Measurements from ENCODE around the gene CGN.
"Not testable (repeated sequence)": the region's sequence is repeated elsewhere in the genome, so short reads cannot be mapped to it uniquely, and the experiment has no call there.

The CGN gene

DNA sequence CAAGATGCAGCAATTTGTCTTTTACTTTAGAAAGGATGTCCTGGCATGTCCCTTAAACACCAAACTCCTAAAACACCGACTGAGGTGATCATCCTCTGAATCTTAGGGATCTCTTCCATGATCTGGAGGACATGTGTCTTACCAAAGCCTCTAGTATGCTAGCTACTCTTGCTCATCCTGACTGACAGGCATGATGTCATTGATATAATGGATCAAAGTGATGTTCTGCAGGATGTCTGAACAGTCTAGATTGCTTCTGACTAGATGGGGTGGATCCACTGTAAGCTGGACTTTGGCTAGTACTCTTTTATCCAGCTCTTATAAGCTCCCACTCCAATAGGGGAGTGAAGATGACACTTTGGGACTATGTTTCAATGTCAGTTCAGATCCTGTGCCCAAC is 11.3 kb upstream of the CGN start:
- DNase-seq (ENCODE audit: low spot score): no peak

DNA sequence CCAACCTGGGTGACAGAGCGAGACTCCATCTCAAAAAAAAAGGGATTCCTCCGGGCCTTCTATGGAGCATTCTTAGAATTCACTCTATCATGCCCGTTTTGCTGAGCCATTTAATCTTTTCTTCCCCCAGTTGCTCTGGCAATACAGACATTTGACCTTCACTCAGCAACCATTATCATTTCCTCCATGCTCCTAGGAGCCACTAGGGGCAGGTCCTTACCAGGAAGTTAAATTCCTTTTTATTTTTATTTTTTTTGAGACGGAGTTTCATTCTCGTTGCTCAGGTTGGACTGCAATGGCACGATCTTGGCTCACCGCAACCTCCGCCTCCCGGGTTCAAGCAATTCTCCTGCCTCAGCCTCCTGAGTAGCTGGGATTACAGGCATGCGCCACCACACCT is 9.7 kb upstream of the CGN start:
- no peak for DNase-seq (ENCODE audit: low spot score)

DNA sequence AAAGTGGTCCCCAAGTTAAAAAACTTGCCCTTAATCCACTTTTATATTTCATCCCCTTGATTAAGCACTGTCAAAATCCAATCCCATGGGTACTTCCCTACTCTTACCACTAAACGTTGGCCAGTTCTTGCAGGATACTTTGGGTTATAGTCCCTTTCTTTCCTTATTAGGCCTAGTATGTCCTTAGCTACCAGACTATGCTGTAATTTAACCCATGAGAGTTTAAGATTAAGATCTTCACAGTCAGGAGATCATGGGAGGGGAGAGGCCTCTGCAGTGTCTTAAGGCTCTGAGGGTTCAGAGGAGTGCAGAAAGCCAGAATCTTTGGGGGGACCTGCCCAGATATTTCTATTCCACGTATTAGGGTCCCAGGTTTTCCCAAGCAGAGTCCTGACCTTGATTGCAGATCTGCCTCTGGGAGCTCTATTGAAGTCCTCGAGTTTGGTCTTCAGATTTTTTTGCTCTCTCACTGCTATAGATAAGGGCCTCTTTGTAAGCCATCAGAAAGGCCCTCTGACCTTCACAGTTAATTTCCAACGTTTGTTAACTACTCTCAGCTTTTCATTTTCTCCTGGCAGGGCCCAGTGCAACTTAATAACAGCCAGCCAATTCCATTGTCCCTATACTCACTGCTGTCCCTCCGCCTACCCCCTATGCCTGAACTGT is 9.0 kb upstream of the CGN start:
- DNase-seq (ENCODE audit: low spot score): no peak

DNA sequence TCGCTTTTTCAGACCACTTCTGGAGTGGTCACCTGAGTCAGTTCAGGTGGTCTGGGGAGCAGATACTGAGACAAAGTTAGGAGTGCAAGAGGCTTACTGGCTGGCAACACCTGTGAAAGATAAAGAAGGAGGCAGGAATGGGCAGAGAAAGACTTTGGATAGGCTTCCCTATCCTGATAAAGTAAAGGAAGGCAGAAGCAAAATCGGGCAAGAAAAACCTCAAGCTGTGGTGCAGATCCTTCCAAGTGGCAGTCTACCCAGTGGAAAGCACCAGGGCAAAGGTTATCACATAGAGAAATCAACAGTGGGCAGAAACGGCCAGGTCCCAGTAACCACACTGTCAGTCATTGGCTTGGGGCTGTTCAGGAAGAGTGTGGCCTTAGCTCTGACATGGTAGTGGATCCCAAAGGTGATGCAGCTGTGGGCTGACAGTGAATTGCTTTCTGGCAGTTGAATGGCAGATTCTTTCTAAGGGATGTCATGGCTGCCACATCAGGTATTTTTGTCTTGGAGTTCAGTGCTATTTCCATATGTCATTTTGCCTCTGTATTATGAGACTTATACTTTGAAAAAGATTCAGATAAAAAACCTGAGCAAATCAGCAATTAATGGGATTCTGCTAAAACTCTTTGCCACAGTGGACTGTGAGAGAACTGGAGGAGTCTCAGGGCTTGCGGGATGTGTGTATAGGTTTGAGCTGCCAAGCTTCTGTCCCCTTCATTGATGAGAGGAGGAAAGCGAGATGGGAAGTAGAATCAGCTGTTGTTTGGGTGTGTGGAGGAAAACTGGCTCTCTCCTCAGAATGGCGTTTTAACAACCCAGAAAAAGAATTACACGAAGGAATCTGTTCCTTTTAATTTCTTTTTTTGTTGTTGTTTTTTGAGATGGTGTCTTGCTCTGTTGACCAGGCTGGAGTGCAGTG is 8.1 kb upstream of the CGN start:
- DNase-seq (ENCODE audit: low spot score): no peak

DNA sequence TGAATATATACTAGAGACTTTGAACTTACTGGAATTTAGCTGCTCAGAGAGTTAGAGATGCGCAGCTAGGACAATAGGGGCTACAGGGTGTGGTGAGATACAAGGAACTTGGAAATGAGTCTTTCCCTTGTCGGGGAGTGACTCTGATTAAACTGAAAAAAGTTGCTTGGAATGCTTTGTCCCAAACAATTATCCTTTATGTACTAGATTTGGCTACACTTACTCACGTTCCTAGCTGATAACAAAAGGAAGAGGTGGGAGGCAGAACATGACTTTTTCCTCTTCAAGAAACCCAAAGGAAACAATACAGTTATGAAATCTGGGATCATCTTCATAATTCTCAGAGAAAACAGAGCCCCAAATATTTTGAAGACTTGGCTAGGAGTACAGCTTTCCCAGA is 6.9 kb upstream of the CGN start:
- no peak for DNase-seq (ENCODE audit: low spot score)

DNA sequence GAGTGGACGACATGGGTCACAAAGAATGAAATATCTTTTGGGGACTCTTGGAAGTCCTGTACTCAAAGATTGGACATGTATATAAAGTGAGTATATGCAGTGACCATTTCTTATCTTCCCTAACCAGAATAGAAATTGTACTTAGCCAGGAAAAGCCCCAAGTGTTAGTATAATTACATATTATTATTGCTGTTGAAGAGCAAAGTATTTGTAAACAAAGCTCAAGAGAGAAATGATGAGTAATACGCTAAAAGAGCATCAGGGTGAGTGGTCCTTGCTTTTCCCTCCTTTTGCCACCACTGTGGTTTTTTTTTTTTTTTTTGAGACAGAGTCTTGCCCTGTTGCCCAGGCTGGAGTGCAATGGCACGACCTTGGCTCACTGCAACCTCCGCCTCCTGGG is 6.4 kb upstream of the CGN start:
- no peak for DNase-seq (ENCODE audit: low spot score)

DNA sequence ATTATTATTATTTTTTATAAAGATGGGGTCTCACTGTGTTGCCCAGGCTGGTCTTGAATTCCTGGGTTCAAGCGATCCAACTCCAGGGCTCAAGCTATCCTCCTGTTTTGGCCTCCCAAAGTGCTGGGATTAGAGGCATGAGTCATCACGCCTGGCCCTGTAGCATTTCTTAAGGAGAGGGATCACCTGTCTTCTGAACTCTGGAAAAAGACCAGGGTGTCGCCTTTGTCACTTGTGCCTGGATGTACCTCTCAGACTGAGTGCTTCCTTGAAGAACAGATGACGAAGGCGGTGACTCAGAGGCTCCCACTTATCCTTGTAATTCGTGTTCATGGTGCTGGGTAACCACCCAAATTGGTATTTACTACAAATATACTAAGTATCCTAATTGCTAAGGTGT is 2.4 kb upstream of the CGN start:
- DNase-seq (ENCODE audit: low spot score): no peak

DNA sequence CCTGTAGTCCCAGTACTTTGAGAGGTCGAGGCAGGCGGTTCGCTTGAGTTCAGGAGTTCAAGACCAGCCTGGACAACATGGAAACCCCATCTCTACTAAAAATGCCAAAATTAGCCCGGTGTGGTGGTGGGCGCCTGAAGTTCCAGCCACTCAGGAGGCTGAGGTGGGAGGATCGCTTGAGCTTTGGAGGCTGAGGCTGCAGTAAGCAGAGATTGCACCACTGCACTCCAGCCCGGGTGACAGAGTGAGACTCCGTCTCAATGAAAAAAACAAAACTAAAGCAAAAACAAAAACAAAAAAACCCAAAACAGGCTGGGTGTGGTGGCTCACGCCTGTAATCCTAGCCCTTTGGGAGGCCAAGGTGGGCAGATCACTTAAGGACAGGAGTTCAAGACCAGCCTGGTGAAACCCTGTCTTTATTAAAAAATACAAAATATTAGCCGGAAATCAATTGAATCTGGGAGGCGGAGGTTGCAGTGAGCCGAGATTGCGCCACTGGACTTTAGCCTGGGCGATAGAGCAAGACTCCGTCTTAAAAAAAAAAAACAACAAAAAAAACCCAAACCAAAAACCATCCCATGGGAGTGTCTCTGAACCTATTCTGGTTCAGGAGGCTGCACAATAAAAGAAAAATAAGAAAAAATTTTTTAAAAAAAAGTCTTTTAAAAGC is 1.7 kb upstream of the CGN start:
- DNase-seq (ENCODE audit: low spot score): no peak

DNA sequence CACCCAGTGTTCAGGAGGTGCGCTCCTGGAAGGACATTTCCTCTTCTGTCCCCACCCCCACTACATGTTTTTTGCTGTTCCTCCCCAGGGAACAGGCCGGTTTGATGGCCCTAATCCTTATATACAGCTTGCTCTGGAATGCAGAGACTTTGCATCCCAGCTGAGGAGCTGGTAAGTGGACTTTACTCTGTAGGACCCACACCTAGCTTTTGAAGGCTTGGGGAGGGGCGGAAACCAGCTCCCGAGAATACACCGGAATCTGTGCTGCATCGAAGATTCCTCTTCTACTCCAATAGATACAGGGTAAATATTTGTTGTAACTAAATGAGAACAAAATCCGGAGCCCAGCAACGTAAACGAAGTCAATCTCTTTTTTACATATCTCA is 1.2 kb upstream of the CGN start:
- no peak for DNase-seq (ENCODE audit: low spot score)

DNA sequence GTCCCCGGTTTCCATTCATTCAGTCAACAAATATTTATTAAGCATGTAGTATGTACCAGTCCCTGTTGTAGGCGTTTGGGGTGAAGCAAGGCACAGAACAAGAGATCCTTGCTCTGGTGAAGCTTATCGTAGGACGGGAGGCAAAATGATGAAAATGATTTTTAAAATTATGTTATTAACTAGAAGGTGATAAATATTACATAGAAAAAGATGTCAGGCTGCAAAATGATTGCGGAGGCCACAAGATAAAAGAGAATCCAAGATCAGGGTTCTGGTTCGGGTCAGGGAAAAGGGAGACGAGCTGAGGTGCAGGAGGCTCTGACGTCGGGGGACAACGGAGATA is 602 bp upstream of the CGN start:
- no peak for DNase-seq (ENCODE audit: low spot score)

DNA sequence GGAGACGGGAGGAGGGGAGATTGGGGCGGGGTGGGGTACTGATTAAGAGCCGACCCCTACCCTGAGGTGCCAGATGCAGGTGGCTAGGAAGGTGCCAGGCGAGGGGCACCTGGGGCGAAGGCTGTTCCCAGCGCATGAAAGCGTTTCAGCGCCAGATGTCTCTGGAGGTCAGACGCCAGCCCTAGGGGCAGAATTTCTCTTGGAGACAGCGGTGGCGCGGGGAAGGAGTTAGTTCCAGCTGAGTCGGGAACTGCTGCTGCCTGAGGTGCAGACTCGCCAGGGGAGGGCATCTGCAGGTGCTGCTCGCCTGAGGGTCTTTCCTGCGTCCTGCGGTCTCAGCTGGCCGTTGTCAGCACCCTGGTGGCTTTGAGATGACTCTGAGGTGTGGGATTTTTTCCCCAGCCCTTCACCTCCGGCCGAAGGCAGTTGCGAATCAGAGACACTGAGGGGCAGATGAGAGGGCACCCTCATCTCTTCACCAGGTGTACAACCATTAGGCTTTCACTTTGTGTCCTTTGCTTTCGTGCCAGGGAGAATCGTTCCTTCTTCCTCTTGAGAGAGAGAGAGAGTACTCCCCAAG is 539 bp downstream of the CGN start:
- no peak for DNase-seq (ENCODE audit: low spot score)

DNA sequence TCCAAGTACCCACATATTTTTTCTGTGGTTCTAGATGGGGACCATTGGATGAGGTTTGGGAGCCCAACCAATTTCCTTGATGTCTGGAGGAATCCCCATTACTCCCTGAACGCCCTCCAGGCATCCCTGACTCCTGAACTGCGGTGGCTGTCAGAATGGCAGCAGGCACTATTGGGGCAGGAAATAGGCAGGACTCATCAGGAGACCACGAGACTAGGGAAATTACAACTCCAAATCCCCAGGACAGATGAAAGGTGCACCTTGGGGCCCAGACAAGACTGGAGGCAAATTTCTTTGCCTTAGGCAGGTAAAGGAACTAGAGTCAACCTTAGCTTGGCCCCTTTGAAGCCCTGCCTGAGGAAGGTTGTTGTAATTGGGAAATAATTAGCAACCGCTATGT is 1.1 kb downstream of the CGN start:
- DNase-seq (ENCODE audit: low spot score): no peak

DNA sequence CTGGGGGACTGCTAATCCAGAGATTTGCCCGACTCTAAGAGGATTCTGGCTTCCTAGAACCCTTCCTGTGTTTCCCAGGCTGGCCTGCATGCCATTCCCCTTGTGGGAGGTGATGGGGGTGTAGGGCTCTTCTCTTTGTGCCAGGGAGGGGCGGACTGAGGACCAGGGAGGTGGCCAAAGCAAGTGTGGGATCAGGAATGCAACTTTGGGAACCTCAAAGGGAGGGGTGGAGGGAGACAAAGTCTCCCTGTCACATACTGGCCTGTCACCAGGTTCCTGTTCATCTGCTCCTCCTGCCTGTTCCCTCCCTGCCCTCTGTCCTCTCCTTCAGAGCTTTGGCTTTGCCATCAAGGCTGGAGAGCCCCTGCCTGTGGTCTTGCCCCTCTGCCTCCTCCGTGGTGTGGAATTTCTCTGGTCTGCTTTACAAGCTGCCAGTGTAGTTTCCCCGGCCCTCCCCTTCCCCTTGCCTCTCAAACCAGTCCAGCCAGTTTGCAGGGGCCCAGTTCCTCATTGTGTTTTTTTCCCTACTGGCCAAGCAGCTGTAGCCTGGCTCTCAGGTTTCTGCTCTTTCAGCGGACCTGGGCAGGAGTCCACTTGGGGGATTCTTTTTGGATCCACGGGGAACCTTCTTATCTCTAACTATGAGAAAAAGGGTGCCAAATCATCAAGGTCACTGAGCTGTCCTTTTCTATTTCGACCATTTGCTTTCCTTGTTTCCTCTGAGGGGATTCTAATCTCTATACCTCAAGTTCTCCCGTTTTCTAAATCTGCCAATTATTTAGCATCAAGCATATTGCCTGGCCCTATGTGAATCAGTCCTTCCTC is 1.8 kb downstream of the CGN start:
- DNase-seq (ENCODE audit: low spot score): no peak

DNA sequence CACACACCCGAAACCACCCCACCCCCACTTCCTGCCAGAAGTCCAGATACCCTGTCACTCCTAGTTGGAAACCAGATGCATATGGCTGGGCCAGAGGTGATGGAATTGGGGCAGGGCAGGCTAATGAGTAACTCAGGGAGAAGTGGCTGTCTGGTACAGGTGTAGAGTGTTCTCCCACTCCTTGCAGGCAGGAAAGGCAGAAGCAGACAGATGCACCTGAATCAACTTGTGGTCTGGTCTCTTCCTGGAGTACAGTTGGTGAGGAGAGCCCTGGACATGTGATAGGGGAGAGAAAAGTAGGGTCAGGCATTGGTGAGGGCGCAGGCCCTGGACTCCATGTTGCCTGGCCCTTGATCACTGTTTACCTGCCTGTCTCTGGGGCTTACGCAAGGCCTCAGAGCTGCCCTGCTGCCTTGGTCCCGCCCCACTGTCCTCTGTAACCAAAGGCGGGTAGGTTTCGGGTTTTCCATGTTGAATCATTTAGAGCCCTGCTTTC is 2.5 kb downstream of the CGN start:
- DNase-seq (ENCODE audit: low spot score): no peak

DNA sequence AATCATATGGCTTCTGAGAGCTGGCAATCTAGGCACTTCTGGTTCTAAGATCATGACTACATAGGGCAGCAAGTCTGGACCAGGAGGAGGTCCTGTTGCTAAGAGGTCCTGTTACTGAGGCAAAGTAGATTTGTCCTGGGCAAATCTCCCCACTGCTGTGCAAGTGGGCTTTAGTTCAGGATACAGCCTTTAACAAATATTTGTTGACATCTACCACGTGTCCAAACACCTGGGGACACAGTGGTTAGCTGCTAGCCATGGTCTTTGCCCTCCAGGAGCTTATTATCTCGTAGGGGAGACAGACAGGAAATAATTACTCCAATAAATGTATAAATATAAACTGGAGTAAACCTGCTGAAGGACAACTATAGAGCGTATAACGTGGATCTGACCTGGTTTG is 3.2 kb downstream of the CGN start:
- DNase-seq (ENCODE audit: low spot score): no peak

DNA sequence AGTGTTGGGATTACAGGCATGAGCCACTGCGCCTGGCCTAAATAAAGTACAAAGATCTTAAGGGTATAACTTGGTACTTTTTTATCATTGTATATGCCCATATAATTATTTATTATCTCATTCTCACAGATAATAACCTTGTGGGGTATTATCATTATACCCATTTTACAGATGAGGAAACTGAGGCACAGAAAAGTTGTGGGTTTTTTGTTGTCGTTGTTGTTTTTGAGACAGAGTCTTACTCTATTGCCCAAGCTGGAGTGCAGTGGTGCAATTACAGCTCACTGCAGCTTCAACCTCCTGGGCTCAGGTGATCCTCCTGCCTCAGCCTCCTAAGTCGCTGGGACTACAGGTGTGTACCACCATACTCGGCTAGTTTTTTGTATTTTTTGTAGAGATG is 4.1 kb downstream of the CGN start:
- DNase-seq (ENCODE audit: low spot score): no peak

DNA sequence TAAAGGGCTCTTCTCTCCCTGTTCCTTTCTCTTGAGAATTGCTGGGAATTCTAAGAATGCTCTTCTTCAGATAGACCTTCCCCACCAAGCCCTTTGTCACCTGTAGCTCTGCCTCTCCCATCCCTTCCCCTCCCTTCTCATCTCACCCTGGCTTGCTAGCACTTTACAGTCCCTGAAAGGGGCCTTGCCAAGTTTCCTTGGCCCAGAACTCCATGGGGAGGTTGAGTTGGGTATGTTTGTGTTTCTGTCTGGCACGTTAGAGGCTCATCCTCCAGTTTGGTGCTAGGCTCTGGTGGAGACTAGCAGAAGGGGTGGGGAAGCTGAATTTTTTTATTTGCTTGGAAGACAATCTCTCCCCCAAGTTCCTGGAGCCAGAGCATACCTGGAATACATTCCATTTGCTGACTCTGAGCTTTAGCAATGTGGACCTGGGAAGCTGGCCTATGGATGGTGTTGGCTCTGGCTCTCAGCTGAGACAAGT is 4.9 kb downstream of the CGN start:
- no peak for DNase-seq (ENCODE audit: low spot score)

DNA sequence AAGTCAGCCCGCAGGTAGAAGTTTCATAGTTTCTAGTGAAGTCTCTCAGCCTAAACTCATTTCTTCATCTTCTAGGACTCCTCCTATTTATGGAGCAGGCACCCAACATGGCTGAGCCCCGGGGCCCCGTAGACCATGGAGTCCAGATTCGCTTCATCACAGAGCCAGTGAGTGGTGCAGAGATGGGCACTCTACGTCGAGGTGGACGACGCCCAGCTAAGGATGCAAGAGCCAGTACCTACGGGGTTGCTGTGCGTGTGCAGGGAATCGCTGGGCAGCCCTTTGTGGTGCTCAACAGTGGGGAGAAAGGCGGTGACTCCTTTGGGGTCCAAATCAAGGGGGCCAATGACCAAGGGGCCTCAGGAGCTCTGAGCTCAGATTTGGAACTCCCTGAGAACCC is 7.2 kb downstream of the CGN start:
- DNase-seq (ENCODE audit: low spot score): no peak

DNA sequence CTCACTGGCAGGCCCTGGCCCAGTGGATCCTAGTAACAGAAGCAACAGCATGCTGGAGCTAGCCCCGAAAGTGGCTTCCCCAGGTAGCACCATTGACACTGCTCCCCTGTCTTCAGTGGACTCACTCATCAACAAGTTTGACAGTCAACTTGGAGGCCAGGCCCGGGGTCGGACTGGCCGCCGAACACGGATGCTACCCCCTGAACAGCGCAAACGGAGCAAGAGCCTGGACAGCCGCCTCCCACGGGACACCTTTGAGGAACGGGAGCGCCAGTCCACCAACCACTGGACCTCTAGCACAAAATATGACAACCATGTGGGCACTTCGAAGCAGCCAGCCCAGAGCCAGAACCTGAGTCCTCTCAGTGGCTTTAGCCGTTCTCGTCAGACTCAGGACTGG is 7.7 kb downstream of the CGN start:
- DNase-seq (ENCODE audit: low spot score): no peak

DNA sequence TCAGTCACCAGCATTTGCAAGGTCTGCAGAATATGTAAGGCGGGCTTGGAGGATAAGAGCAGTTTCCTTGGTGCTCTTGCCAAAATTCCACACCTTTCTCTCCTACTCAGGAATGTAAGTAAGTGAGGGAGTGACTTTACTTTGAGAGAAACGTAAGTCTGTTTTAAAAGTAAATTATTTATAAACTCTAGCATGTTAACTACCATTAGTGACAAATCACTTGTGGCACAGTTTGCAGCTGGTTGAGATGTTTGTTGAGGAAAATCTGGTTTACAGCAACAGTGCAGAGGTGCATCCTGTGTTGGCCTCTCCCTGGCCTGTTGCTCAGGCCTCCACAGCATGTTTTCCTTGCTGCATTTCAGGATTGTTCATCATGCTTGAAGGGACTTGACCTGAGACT is 8.5 kb downstream of the CGN start:
- DNase-seq (ENCODE audit: low spot score): no peak

DNA sequence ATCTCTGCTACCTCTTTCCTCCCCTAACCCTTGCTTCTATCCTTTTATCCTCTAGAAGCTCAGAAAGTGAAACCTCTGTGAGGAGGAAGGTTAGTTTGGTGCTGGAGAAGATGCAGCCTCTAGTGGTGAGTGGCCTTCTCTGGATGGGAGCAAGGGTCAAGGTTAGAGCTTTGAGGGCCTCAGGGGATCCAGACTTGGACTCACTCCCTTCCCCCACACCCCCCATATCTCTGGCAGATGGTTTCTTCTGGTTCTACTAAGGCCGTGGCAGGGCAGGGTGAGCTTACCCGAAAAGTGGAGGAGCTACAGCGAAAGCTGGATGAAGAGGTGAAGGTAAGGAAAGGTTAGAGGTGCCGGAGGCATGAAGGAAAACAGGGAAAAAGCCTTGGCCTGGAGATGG is 9.2 kb downstream of the CGN start:
- DNase-seq (ENCODE audit: low spot score): no peak

DNA sequence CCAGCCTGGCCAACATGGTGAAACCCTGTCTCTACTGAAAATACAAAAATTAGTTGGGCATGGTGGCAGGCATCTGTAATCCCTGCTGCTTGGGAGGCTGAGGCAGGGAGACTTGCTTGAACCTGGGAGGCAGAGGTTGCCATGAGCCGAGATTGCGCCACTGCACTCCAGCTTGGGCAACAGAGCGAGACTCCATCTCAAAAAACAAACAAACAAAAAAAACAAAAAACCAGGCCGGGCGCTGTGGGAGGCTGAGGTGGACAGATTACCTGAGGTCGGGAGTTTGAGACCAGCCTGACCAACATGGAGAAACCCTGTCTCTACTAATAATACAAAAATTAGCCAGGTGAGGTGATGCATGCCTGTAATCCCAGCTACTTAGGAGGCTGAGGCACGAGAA is 11.2 kb downstream of the CGN start:
- not testable (repeated sequence) for DNase-seq (ENCODE audit: low spot score)
